HepG2 (cell line): ENCODE measurements around the gene SYN1.

Source experiments
- ATRX ChIP-seq: sonication (generic); formaldehyde crosslinking; IDR thresholded peaks from 2 replicates; pipeline ENCODE4 v1.4.0; 2020; ENCODE audit warnings: missing genetic modification reagents, borderline replicate concordance
- CTCF ChIP-seq: sonication (generic); formaldehyde crosslinking; IDR thresholded peaks from 2 replicates; pipeline ENCODE4 v1.5.0; 2020; ENCODE audit warnings: mild to moderate bottlenecking, missing genetic modification reagents, moderate library complexity
- FOXM1 ChIP-seq: sonication (generic); formaldehyde crosslinking; IDR thresholded peaks from 2 replicates; pipeline ENCODE4 v1.5.0; 2020; ENCODE audit warnings: missing genetic modification reagents
- MEIS2 ChIP-seq: sonication (generic); formaldehyde crosslinking; IDR thresholded peaks from 2 replicates; pipeline ENCODE4 v1.9.0; 2021; ENCODE audit warnings: mild to moderate bottlenecking, missing genetic modification reagents
- MTA1 ChIP-seq: sonication (generic); formaldehyde crosslinking; IDR thresholded peaks from 2 replicates; pipeline ENCODE4 v1.4.0; 2020; ENCODE audit warnings: missing genetic modification reagents, mild to moderate bottlenecking, borderline replicate concordance
- PLRG1 ChIP-seq: fragments of 450-650 bp; conservative IDR thresholded peaks from 2 replicates; pipeline ENCODE4 v1.6.1; 2016
- RAD21 ChIP-seq: fragments of 450-650 bp; formaldehyde crosslinking; IDR thresholded peaks from 2 replicates; pipeline ENCODE4 v1.5.0; 2020; ENCODE audit warnings: mild to moderate bottlenecking
- YY1 ChIP-seq: IDR thresholded peaks from 2 replicates; pipeline ENCODE4 v1.6.1; 2011; ENCODE audit warnings: low read length, low read depth, moderate library complexity, mild to moderate bottlenecking; ENCODE audit not compliant: insufficient read depth, insufficient replicate concordance
- ZFX ChIP-seq: sonication (generic); formaldehyde crosslinking; IDR thresholded peaks from 2 replicates; pipeline ENCODE4 v1.4.0; 2020; ENCODE audit warnings: mild to moderate bottlenecking, low read depth, missing genetic modification reagents, moderate library complexity
- ZNF317 ChIP-seq: sonication (generic); formaldehyde crosslinking; IDR thresholded peaks from 2 replicates; pipeline ENCODE4 v1.5.0; 2020; ENCODE audit warnings: mild to moderate bottlenecking, missing genetic modification reagents
- ZNF598 ChIP-seq: sonication (generic); formaldehyde crosslinking; IDR thresholded peaks from 2 replicates; pipeline ENCODE4 v1.5.1; 2020; ENCODE audit warnings: mild to moderate bottlenecking, missing genetic modification reagents, borderline replicate concordance
- TF ChIP-seq, protein P1 (sequence below): sonication (generic); formaldehyde crosslinking; IDR thresholded peaks from 2 replicates; pipeline ENCODE4 v1.4.0; 2020; ENCODE audit warnings: missing genetic modification reagents
- TF ChIP-seq, protein P2 (sequence below): sonication (generic); formaldehyde crosslinking; IDR thresholded peaks from 2 replicates; pipeline ENCODE4 v1.8.1; 2023; ENCODE audit warnings: missing genetic modification reagents, inconsistent platforms, borderline replicate concordance

- TF ChIP-seq FOXM1 (CRISPR knock-in tag) (no peak), PLRG1 (no peak), ATRX (CRISPR knock-in tag) (no peak), ZFX (CRISPR knock-in tag) (no peak), MEIS2 (CRISPR knock-in tag) (no peak), YY1 (no peak), ZNF598 (CRISPR knock-in tag) (no peak), CTCF (no peak), ZNF317 (CRISPR knock-in tag) (no peak), RAD21 (CRISPR knock-in tag) (no peak), MTA1 (CRISPR knock-in tag) (no peak)
- TF ChIP-seq, protein P1, sequence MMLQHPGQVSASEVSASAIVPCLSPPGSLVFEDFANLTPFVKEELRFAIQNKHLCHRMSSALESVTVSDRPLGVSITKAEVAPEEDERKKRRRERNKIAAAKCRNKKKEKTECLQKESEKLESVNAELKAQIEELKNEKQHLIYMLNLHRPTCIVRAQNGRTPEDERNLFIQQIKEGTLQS = no peak
- TF ChIP-seq, protein P2, sequence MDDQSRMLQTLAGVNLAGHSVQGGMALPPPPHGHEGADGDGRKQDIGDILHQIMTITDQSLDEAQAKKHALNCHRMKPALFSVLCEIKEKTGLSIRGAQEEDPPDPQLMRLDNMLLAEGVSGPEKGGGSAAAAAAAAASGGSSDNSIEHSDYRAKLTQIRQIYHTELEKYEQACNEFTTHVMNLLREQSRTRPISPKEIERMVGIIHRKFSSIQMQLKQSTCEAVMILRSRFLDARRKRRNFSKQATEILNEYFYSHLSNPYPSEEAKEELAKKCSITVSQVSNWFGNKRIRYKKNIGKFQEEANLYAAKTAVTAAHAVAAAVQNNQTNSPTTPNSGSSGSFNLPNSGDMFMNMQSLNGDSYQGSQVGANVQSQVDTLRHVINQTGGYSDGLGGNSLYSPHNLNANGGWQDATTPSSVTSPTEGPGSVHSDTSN (CRISPR knock-in tag) = no peak
Measured at GRCh38 chrX:47611926-47612325, 7.7 kb downstream of the SYN1 start.
